Measurements from ENCODE around the gene GDF7.
"Not testable (repeated sequence)": the region's sequence is repeated elsewhere in the genome, so short reads cannot be mapped to it uniquely, and the experiment has no call there.

The GDF7 gene

GRCh38 chr2:20707601-20708000, 40.7 kb downstream of the GDF7 start:
- DNase-seq = no peak

- not testable (repeated sequence) for DNase-seq
Observed at GRCh38 chr2:20711641-20712040, 44.7 kb downstream of the GDF7 start.

GRCh38 chr2:20713585-20713984, 46.6 kb downstream of the GDF7 start:
- DNase-seq = not testable (repeated sequence)

GRCh38 chr2:20714412-20714811, 47.5 kb downstream of the GDF7 start:
- not testable (repeated sequence) for DNase-seq

- not testable (repeated sequence) for DNase-seq
Observed at GRCh38 chr2:20716164-20716563, 49.2 kb downstream of the GDF7 start.

GRCh38 chr2:20717641-20718040, 50.7 kb downstream of the GDF7 start:
- no peak for DNase-seq

- no peak for DNase-seq
Observed at GRCh38 chr2:20722592-20723240, 55.8 kb downstream of the GDF7 start.

- DNase-seq = no peak
Observed at GRCh38 chr2:20723543-20723942, 56.6 kb downstream of the GDF7 start.

GRCh38 chr2:20724500-20725053, 57.6 kb downstream of the GDF7 start:
- no peak for DNase-seq

- DNase-seq = no peak
Observed at GRCh38 chr2:20725782-20726181, 58.8 kb downstream of the GDF7 start.

GRCh38 chr2:20726913-20727312, 60.0 kb downstream of the GDF7 start:
- DNase-seq = no peak

- DNase-seq = no peak
Observed at GRCh38 chr2:20728114-20728758, 61.3 kb downstream of the GDF7 start.

All from stimulated activated CD4-positive, alpha-beta T cell treated with anti-CD3 and anti-CD28 coated beads, Interleukin-1b, Interleukin-23, amount 100 ng/mL, for 48 hours (primary cell).